Measurements from ENCODE around the gene TRIO. TPM values are rescaled to one million over a fixed set of nuclear protein-coding genes. Genes with fewer than 3 reads are reported as not detected.

TRIO gene
- total and polyA plus RNA-seq, 10 of the 15 experiments (the other 5 are each of a cell fraction or from before 2014, with no cell fraction given) = 5.1 to 96.4 (median 44.6) TPM

- in situ Hi-C loops (cut with MboI) = loop anchor here (25.0 kb wide), 1 partner anchor 509 kb away; the partner anchor contains the start of gene OTULIN
- H3K9me3 ChIP-seq (replicated peaks; ENCODE audit: control insufficient read depth, insufficient read depth, low read length) = no peaks in the 10 kb centered on the region
- no peak for DNase-seq (ENCODE audit: low read depth, low spot score)
- CTCF ChIA-PET = interaction anchor here (0.9 to 6.7 kb wide), 8 partner anchors 8 to 117 kb away, joined by 3 to 70 read pairs (median 8); no protein-coding TSS in a partner anchor
- FAIRE-seq = no peak
- peak overlapping the region; percentile 95 for H3K4me2 ChIP-seq (ENCODE audit: control insufficient read depth, insufficient read depth)
- H3K27ac ChIP-seq (ENCODE audit: control insufficient read depth, insufficient read depth) = peak overlapping the region; percentile 92
- H3K4me1 ChIP-seq (ENCODE audit: control insufficient read depth, insufficient read depth, low read length) = peaks cover 73% of the 10 kb centered on the region
- no peak overlapping the region for H2AFZ ChIP-seq (ENCODE audit: control insufficient read depth, low read depth, low read length)
- POLR2A ChIA-PET = interaction anchor here (0.5 to 22.7 kb wide), 14 partner anchors 9 to 554 kb away, joined by 3 to 347 read pairs (median 6); partner anchors contain the start of gene TRIO
- no peak for ATAC-seq
- intact Hi-C loops (cut with micrococcal nuclease; ENCODE audit: unreplicated experiment) = no loop called here
- peaks cover 98% of the 10 kb centered on the region for H3K79me2 ChIP-seq (ENCODE audit: control insufficient read depth, insufficient read depth, low read length)
- TF ChIP-seq SKIL (IDR thresholded peaks at IDR 0.05; ENCODE audit: low read depth, poor library complexity, severe bottlenecking) (no peak), LARP7 (IDR thresholded peaks at IDR 0.05) (no peak), SPI1 (IDR thresholded peaks at IDR 0.05; ENCODE audit: borderline replicate concordance, insufficient read depth, low read depth, low read length) (no peak), RELB (IDR thresholded peaks at IDR 0.05; ENCODE audit: low read depth) (no peak), ZNF274 (IDR thresholded peaks at IDR 0.05; ENCODE audit: insufficient read depth, insufficient read length) (no peak), NFYB (IDR thresholded peaks at IDR 0.05; ENCODE audit: insufficient read depth, low read depth, low read length) (no peak), E2F8 (IDR thresholded peaks at IDR 0.05; ENCODE audit: low read depth, partially characterized antibody) (no peak), EGR1 (IDR thresholded peaks at IDR 0.05; ENCODE audit: borderline replicate concordance in 1 of 2, low read depth in 2 of 2, low read length in 2 of 2) (no peak), CBX5 (IDR thresholded peaks at IDR 0.05; ENCODE audit: low read depth) (no peak), REST (IDR thresholded peaks at IDR 0.05; ENCODE audit: low read depth, low read length) (no peak), PAX5 (IDR thresholded peaks at IDR 0.05; ENCODE audit: borderline replicate concordance, low read depth, low read length) (no peak)
- no peaks in the 10 kb centered on the region for H4K20me1 ChIP-seq (ENCODE audit: control insufficient read depth, insufficient read depth)
- peak overlapping the region; percentile 64 for H3K4me3 ChIP-seq
- 89% methylated on average over 6 of the region's 6 CpGs for WGBS (ENCODE audit: insufficient coverage, insufficient replicate concordance, low lambda C conversion rate, missing lambda C conversion rate)
- RAD21 ChIA-PET (ENCODE audit: unreplicated experiment) = interaction anchor here (0.9 to 17.7 kb wide), 11 partner anchors 8 to 134 kb away, joined by 3 to 373 read pairs (median 12); partner anchors contain the start of gene TRIO
- peak overlapping the region; percentile 64 for H3K9ac ChIP-seq (ENCODE audit: control insufficient read depth, insufficient read depth, low read length)
- no peaks in the 10 kb centered on the region; a peak in 1 of 4 replicates for H3K36me3 ChIP-seq (ENCODE audit: control insufficient read depth in 2 of 2, insufficient read depth in 2 of 2, low read length in 1 of 2)
- SMC1A ChIA-PET (ENCODE audit: uncharacterized antibody, unreplicated experiment) = interaction anchor here (0.6 to 18.3 kb wide), 10 partner anchors 16 to 518 kb away, joined by 3 to 430 read pairs (median 10); no protein-coding TSS in a partner anchor
- H3K27me3 ChIP-seq (replicated peaks in 1 of 2; ENCODE audit: control insufficient read depth in 2 of 2, insufficient read depth in 2 of 2, low read length in 1 of 2) = no peaks in the 10 kb centered on the region
- BruUV-seq (replicated peaks) = no TSS peak
These were observed 10.1 kb downstream of the TRIO start for GRCh38 chr5:14153071-14153864.
